Measurements from ENCODE around the gene RAD23B. TPM values are rescaled to one million over a fixed set of nuclear protein-coding genes. Genes with fewer than 3 reads are reported as not detected.
A peak's percentile ranks its signal among the peaks of the same experiment; 100 is the strongest.

Gene RAD23B
- total RNA-seq, 1 experiment from 2014 or later: 139 TPM

GRCh38 chr9:107268560-107268959 is 14.5 kb upstream of the RAD23B start:
- DNase-seq (ENCODE audit: low read depth): no peak

GRCh38 chr9:107269254-107269653 is 13.8 kb upstream of the RAD23B start:
- DNase-seq (ENCODE audit: low read depth): no peak

- DNase-seq (ENCODE audit: low read depth): no peak
Observed at GRCh38 chr9:107269681-107270080, 13.4 kb upstream of the RAD23B start.

GRCh38 chr9:107270082-107270481 is 13.0 kb upstream of the RAD23B start:
- no peak for DNase-seq (ENCODE audit: low read depth)

- no peak for DNase-seq (ENCODE audit: low read depth)
Observed at GRCh38 chr9:107270580-107270979, 12.5 kb upstream of the RAD23B start.

- no peak for DNase-seq (ENCODE audit: low read depth)
Observed at GRCh38 chr9:107273634-107274033, 9.4 kb upstream of the RAD23B start.

GRCh38 chr9:107274096-107274495 is 9.0 kb upstream of the RAD23B start:
- peak; percentile 43 for DNase-seq (ENCODE audit: low read depth)

- peak; percentile 98 for DNase-seq (ENCODE audit: low read depth)
Observed at GRCh38 chr9:107274953-107275422, 8.1 kb upstream of the RAD23B start.

- DNase-seq (ENCODE audit: low read depth): no peak
Observed at GRCh38 chr9:107275530-107275929, 7.5 kb upstream of the RAD23B start.

GRCh38 chr9:107276966-107277710 is 5.9 kb upstream of the RAD23B start:
- peak; percentile 25 for DNase-seq (ENCODE audit: low read depth)

GRCh38 chr9:107277801-107278200 is 5.3 kb upstream of the RAD23B start:
- DNase-seq (ENCODE audit: low read depth): no peak

- DNase-seq (ENCODE audit: low read depth): no peak
Observed at GRCh38 chr9:107279086-107279485, 4.0 kb upstream of the RAD23B start.

GRCh38 chr9:107280543-107280942 is 2.5 kb upstream of the RAD23B start:
- peak; percentile 31 for DNase-seq (ENCODE audit: low read depth)

- no peak for DNase-seq (ENCODE audit: low read depth)
Observed at GRCh38 chr9:107281184-107281583, 1.9 kb upstream of the RAD23B start.

GRCh38 chr9:107281922-107282667 is 984 bp upstream of the RAD23B start:
- DNase-seq (ENCODE audit: low read depth): no peak

GRCh38 chr9:107283623-107284616 is 841 bp downstream of the RAD23B start:
- peak; percentile 79 for DNase-seq (ENCODE audit: low read depth)

- no peak for DNase-seq (ENCODE audit: low read depth)
Observed at GRCh38 chr9:107284636-107285035, 1.6 kb downstream of the RAD23B start.

- DNase-seq (ENCODE audit: low read depth): no peak
Observed at GRCh38 chr9:107285286-107285685, 2.2 kb downstream of the RAD23B start.

- DNase-seq (ENCODE audit: low read depth): peak; percentile 26
Observed at GRCh38 chr9:107286057-107286456, 3.0 kb downstream of the RAD23B start.

- DNase-seq (ENCODE audit: low read depth): no peak
Observed at GRCh38 chr9:107288701-107289100, 5.6 kb downstream of the RAD23B start.

- no peak for DNase-seq (ENCODE audit: low read depth)
Observed at GRCh38 chr9:107290619-107291018, 7.5 kb downstream of the RAD23B start.

Measured in RPMI7951 (cell line).